ENCODE measurements around the gene DUSP3. TPM values are rescaled to one million over a fixed set of nuclear protein-coding genes. Genes with fewer than 3 reads are reported as not detected.

Gene DUSP3
- total RNA-seq, 1 experiment from 2014 or later, result 38.4 TPM

GRCh38 chr17:43766413-43767052 lies 12.2 kb downstream of the DUSP3 start:
- no peak overlapping the region for H3K4me3 ChIP-seq
- POLR2A ChIA-PET (ENCODE audit: unreplicated experiment), result interaction anchor here (0.5 to 0.6 kb wide), 2 partner anchors 250 to 399 kb away, joined by 3 to 7 read pairs; no protein-coding TSS in a partner anchor
- H3K27ac ChIP-seq, result no peak overlapping the region
- BruUV-seq (replicated peaks), result no TSS peak
- CTCF ChIA-PET, result interaction anchor here (0.6 to 1.2 kb wide), 9 partner anchors 50 to 270 kb away, joined by 3 to 5 read pairs (median 3); no protein-coding TSS in a partner anchor
- intact Hi-C loops (cut with micrococcal nuclease; ENCODE audit: unreplicated experiment), result no loop called here
- H3K9me3 ChIP-seq (ENCODE audit: insufficient read depth, low read depth), result no peaks in the 10 kb centered on the region
- no peak overlapping the region for H2AFZ ChIP-seq
- no peak overlapping the region for H3K4me2 ChIP-seq
- no peaks in the 10 kb centered on the region for H4K20me1 ChIP-seq (ENCODE audit: insufficient read depth)
- H3F3A ChIP-seq (ENCODE audit: insufficient read depth, low read depth), result peaks cover 26% of the 10 kb centered on the region; the same call in 1 of the 2 replicates
- H3K36me3 ChIP-seq (ENCODE audit: low read depth), result peaks cover 4% of the 10 kb centered on the region; the same call in 1 of the 2 replicates
- no peaks in the 10 kb centered on the region for H3K4me1 ChIP-seq (replicated peaks; ENCODE audit: insufficient read depth)
- H3K27me3 ChIP-seq (ENCODE audit: insufficient read depth, low read depth), result no peaks in the 10 kb centered on the region
- TF ChIP-seq, protein P1, sequence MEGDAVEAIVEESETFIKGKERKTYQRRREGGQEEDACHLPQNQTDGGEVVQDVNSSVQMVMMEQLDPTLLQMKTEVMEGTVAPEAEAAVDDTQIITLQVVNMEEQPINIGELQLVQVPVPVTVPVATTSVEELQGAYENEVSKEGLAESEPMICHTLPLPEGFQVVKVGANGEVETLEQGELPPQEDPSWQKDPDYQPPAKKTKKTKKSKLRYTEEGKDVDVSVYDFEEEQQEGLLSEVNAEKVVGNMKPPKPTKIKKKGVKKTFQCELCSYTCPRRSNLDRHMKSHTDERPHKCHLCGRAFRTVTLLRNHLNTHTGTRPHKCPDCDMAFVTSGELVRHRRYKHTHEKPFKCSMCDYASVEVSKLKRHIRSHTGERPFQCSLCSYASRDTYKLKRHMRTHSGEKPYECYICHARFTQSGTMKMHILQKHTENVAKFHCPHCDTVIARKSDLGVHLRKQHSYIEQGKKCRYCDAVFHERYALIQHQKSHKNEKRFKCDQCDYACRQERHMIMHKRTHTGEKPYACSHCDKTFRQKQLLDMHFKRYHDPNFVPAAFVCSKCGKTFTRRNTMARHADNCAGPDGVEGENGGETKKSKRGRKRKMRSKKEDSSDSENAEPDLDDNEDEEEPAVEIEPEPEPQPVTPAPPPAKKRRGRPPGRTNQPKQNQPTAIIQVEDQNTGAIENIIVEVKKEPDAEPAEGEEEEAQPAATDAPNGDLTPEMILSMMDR (conservative IDR thresholded peaks at IDR 0.05), result peak; percentile 90
- no peak for TF ChIP-seq EZH2 (IDR thresholded peaks at IDR 0.05; ENCODE audit: low read depth)
- H3K9me2 ChIP-seq (ENCODE audit: insufficient read depth), result no peaks in the 10 kb centered on the region
- DNase-seq, result peak in 1 of 2 experiments; percentile 46
- no peaks in the 10 kb centered on the region for H3K79me2 ChIP-seq (ENCODE audit: low read depth)

- no peak overlapping the region for H2AFZ ChIP-seq
- no peaks in the 10 kb centered on the region for H3K36me3 ChIP-seq (ENCODE audit: low read depth)
- no peaks in the 10 kb centered on the region for H3K9me2 ChIP-seq (ENCODE audit: insufficient read depth)
- H4K20me1 ChIP-seq (ENCODE audit: insufficient read depth), result no peaks in the 10 kb centered on the region
- intact Hi-C loops (cut with micrococcal nuclease; ENCODE audit: unreplicated experiment), result loop anchor here (1.0 to 5.0 kb wide), 3 partner anchors 66 to 238 kb away; no protein-coding TSS in a partner anchor
- H3F3A ChIP-seq (ENCODE audit: insufficient read depth, low read depth), result peaks cover 9% of the 10 kb centered on the region; the same call in 1 of the 2 replicates
- ChIA-PET POLR2A (ENCODE audit: unreplicated experiment) (interaction anchor here (0.5 to 1.3 kb wide), 2 partner anchors 392 to 400 kb away, joined by 5 to 10 read pairs; no protein-coding TSS in a partner anchor), CTCF (interaction anchor here (0.6 to 2.2 kb wide), 9 partner anchors 11 to 376 kb away, joined by 3 to 24 read pairs (median 4); no protein-coding TSS in a partner anchor)
- H3K9me3 ChIP-seq (ENCODE audit: insufficient read depth, low read depth), result no peaks in the 10 kb centered on the region
- no peaks in the 10 kb centered on the region for H3K79me2 ChIP-seq (ENCODE audit: low read depth)
- H3K4me1 ChIP-seq (replicated peaks; ENCODE audit: insufficient read depth), result peaks cover 11% of the 10 kb centered on the region
- H3K4me2 ChIP-seq, result peak overlapping the region; percentile 50
- DNase-seq, result peak; percentile 77 to 92
- H3K4me3 ChIP-seq, result no peak overlapping the region
- H3K27ac ChIP-seq, result no peak overlapping the region
- no TSS peak for BruUV-seq (replicated peaks)
- TF ChIP-seq EZH2 (IDR thresholded peaks at IDR 0.05; ENCODE audit: low read depth), result no peak
- TF ChIP-seq, protein P1 (conservative IDR thresholded peaks at IDR 0.05), result peak; percentile 99
- no peaks in the 10 kb centered on the region for H3K27me3 ChIP-seq (ENCODE audit: insufficient read depth, low read depth)
Measured at GRCh38 chr17:43760254-43760852, 18.4 kb downstream of the DUSP3 start.

GRCh38 chr17:43759836-43760235 lies 18.9 kb downstream of the DUSP3 start:
- peaks cover 11% of the 10 kb centered on the region for H3K4me1 ChIP-seq (replicated peaks; ENCODE audit: insufficient read depth)
- H3K27me3 ChIP-seq (ENCODE audit: insufficient read depth, low read depth), result no peaks in the 10 kb centered on the region
- peak; percentile 19 to 59 for DNase-seq
- H2AFZ ChIP-seq, result no peak overlapping the region
- H3K27ac ChIP-seq, result no peak overlapping the region
- H3K4me2 ChIP-seq, result peak overlapping the region; percentile 50
- H3K36me3 ChIP-seq (ENCODE audit: low read depth), result no peaks in the 10 kb centered on the region
- H3K9me2 ChIP-seq (ENCODE audit: insufficient read depth), result no peaks in the 10 kb centered on the region
- intact Hi-C loops (cut with micrococcal nuclease; ENCODE audit: unreplicated experiment), result loop anchor here (1.0 to 5.0 kb wide), 3 partner anchors 66 to 238 kb away; no protein-coding TSS in a partner anchor
- ChIA-PET POLR2A (ENCODE audit: unreplicated experiment) (interaction anchor here (0.5 to 0.7 kb wide), 2 partner anchors 38 to 399 kb away, joined by 4 to 5 read pairs; no protein-coding TSS in a partner anchor), CTCF (interaction anchor here (0.6 to 2.2 kb wide), 11 partner anchors 10 to 375 kb away, joined by 3 to 24 read pairs (median 4); no protein-coding TSS in a partner anchor)
- H4K20me1 ChIP-seq (ENCODE audit: insufficient read depth), result no peaks in the 10 kb centered on the region
- no peaks in the 10 kb centered on the region for H3K79me2 ChIP-seq (ENCODE audit: low read depth)
- TF ChIP-seq, protein P1 (conservative IDR thresholded peaks at IDR 0.05), result no peak
- no peak for TF ChIP-seq EZH2 (IDR thresholded peaks at IDR 0.05; ENCODE audit: low read depth)
- no peak overlapping the region for H3K4me3 ChIP-seq
- no peaks in the 10 kb centered on the region for H3K9me3 ChIP-seq (ENCODE audit: insufficient read depth, low read depth)
- no TSS peak for BruUV-seq (replicated peaks)
- H3F3A ChIP-seq (ENCODE audit: insufficient read depth, low read depth), result peaks cover 11% of the 10 kb centered on the region; the same call in 1 of the 2 replicates

Data from PC-9 (cell line).